Brain microvascular endothelial cell (primary cell): Measurements from ENCODE around the gene CARD14.

Source experiments
- DNase-seq: peaks from one replicate; pipeline ENCODE4 v3.0.0-alpha.2; 2020
- H3K27ac ChIP-seq: fragments of 250-450 bp; sonication (Bioruptor Pico); 2 replicates; pipeline ENCODE4 v1.5.1; 2020; ENCODE audit warnings: mild to moderate bottlenecking, moderate library complexity
- H3K27me3 ChIP-seq: fragments of 250-450 bp; sonication (Bioruptor Pico); replicated peaks from 2 replicates; pipeline ENCODE4 v1.5.1; 2020; ENCODE audit warnings: mild to moderate bottlenecking
- H3K36me3 ChIP-seq: fragments of 250-450 bp; sonication (Bioruptor Pico); replicated peaks from 2 replicates; pipeline ENCODE4 v1.5.1; 2020; ENCODE audit warnings: mild to moderate bottlenecking
- H3K4me3 ChIP-seq: 2 replicates; pipeline ENCODE4 v1.5.1; 2011; ENCODE audit warnings: low read depth, mild to moderate bottlenecking, control low read depth, low read length, moderate library complexity
- in situ Hi-C: cut with HindIII; loops from 2 replicates; pipeline ENCODE4 v1.10.0; 2017; ENCODE audit warnings: low sequenced_read_pairs, low pct_ligation_motif_present
- TF ChIP-seq, protein P1 (sequence below): IDR thresholded peaks from 2 replicates; pipeline ENCODE4 v1.5.1; 2011; ENCODE audit warnings: low read depth, mild to moderate bottlenecking, moderate library complexity, low read length, control low read depth, inconsistent platforms; ENCODE audit errors: missing control alignments

The CARD14 gene

DNA sequence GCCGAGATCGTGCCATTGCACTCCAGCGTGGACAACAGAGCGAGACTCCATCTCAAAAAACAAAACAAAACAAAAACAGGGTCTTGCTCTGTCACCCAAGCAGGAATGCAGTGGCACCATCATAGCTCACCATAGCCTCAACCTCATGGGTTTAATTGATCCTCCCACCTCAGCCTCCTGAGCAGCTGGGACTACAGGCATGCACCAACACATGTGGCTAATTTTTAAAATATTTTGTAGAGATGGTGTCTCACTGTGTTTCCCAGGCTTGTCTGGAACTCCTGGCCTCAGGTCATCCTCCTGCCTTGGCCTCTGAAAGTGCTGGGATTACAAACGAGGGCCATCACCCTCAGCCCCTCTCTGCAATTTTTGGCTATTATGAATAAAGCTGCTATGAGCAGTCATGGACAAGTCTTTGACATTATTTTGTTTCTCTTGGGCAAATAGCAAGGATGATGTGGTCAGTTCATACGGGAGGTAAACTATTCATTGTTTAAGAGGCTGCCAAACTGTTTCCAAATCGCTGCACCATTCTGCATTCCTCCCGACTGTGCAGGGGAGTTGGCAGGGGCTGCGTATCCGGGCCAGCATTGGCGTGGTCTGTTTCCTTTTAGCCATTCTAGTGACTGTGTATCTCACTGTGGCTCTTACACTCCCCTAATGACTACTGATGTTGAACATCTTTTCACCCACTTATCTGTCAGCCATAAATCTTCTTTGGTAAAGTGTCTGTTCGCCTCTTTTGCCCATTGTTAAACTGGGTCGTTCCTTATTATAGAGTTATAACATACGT lies 44.0 kb upstream of the CARD14 start:
- no peak for DNase-seq
- H3K4me3 ChIP-seq = no peak overlapping the region
- no peaks in the 10 kb centered on the region for H3K36me3 ChIP-seq
- H3K27ac ChIP-seq = no peak overlapping the region
- TF ChIP-seq, protein P1, sequence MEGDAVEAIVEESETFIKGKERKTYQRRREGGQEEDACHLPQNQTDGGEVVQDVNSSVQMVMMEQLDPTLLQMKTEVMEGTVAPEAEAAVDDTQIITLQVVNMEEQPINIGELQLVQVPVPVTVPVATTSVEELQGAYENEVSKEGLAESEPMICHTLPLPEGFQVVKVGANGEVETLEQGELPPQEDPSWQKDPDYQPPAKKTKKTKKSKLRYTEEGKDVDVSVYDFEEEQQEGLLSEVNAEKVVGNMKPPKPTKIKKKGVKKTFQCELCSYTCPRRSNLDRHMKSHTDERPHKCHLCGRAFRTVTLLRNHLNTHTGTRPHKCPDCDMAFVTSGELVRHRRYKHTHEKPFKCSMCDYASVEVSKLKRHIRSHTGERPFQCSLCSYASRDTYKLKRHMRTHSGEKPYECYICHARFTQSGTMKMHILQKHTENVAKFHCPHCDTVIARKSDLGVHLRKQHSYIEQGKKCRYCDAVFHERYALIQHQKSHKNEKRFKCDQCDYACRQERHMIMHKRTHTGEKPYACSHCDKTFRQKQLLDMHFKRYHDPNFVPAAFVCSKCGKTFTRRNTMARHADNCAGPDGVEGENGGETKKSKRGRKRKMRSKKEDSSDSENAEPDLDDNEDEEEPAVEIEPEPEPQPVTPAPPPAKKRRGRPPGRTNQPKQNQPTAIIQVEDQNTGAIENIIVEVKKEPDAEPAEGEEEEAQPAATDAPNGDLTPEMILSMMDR = no peak
- in situ Hi-C loops = no loop called here
- no peaks in the 10 kb centered on the region for H3K27me3 ChIP-seq

DNA sequence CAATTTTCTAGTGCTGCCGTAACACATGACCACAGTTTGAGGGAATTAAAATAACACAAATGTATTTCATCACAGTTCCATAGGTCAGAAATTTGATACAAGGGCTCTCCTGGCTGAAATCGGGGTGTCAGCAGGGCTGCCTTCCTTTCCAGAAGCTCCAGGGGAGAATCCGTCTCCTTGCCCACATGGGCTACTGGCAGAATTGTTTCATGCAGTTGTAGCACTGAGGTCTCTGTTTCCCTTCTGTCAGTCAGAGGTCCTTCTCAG lies 43.4 kb upstream of the CARD14 start:
- in situ Hi-C loops = no loop called here
- no peak overlapping the region for H3K27ac ChIP-seq
- H3K36me3 ChIP-seq = no peaks in the 10 kb centered on the region
- H3K4me3 ChIP-seq = no peak overlapping the region
- H3K27me3 ChIP-seq = no peaks in the 10 kb centered on the region
- no peak for DNase-seq
- TF ChIP-seq, protein P1 = no peak

DNA sequence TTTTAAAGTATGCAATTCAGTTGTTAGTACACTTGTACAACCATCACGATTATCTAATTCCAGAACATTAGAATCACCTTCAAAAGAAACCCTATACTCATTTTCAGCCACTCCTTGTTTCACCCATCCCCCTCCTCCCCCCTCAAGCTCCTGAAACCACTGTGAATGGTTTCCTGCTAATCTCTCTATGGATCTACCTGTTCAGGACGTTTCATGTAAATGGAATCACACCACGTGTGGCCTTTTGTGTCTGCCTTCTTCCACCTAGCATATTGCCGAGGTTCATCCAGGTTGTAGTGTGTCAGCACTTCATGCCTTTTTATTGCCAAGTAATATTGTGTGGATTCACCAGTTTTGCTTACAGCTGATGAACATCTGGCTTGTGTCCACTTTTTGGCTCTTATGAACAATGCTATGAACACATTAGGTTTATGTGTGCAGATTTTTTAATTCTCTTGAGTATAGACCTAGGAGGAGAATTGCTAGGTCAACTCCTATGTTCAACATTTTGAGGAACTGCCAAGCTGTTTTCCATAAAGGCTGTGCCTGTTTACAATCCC lies 40.7 kb upstream of the CARD14 start:
- DNase-seq = no peak
- TF ChIP-seq, protein P1 = no peak
- Histone ChIP-seq H3K4me3 (no peak overlapping the region), H3K27ac (no peak overlapping the region), H3K36me3 (peaks cover 13% of the 10 kb centered on the region), H3K27me3 (no peaks in the 10 kb centered on the region)
- in situ Hi-C loops = no loop called here

DNA sequence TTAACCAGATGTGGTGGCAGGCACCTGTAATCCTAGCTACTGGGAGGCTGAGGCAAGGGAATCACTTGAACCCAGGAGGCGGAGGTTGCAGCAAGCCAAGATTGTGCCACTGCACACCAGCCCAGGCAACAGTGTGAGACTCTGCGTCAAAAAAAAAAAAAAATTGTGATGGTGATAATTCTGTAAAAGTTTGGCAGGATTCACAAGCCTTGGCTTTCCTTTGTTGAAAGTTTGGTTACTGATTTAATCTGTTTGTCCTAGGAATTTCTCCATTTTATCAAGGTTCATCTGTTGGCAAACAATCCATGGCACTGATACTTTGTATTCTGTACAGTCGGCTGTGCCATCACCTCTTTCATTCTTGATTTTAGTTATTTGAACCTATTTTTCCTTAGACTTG lies 38.8 kb upstream of the CARD14 start:
- in situ Hi-C loops = no loop called here
- no peak overlapping the region for H3K27ac ChIP-seq
- DNase-seq = no peak
- H3K27me3 ChIP-seq = no peaks in the 10 kb centered on the region
- TF ChIP-seq, protein P1 = no peak
- peaks cover 28% of the 10 kb centered on the region for H3K36me3 ChIP-seq
- H3K4me3 ChIP-seq = no peak overlapping the region

DNA sequence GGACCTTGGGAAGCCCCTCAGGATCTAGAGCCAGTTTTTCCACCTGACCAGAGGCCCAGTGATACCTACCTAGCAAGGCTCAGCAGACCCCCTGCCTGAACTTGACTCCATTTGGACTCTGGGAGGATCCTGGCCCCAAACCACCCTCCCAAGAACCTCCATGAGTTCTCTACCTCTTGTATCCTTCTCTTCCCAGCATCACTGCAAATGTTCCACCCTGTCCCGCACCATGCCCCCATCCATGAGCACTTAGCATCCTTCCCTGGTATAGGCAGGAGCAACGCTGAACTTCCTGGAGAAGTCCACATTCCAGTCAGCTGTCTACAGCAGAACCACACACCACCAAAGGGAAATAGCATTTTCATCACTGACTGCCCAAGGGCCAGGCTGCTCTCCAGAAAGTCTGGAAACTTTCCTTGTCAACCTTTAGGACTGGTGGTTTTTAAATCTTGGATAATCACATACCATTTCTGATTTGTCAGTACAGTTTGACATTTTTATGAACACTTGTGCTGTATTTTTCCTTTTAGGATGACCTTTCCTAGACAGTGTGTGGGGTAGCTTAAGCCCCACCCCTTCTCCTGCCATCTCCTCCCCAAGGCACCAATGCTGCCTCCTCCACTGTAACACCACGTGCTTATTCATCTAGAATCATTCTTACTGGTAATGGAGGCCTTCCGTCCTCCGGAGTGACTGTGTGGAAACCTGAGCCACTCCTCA lies 36.8 kb upstream of the CARD14 start:
- TF ChIP-seq, protein P1 = no peak
- no peak for DNase-seq
- no peak overlapping the region for H3K27ac ChIP-seq
- H3K4me3 ChIP-seq = no peak overlapping the region
- in situ Hi-C loops = no loop called here
- no peaks in the 10 kb centered on the region for H3K27me3 ChIP-seq
- peaks cover 49% of the 10 kb centered on the region for H3K36me3 ChIP-seq
